Tibial nerve (tissue), 4 donors: ENCODE data around the gene NGFR. TPM values are rescaled to one million over a fixed set of nuclear protein-coding genes. Genes with fewer than 3 reads are reported as not detected.

Experiments
- DNase-seq, 2 donors: peaks; one replicate each; pipeline ENCODE4 v3.0.0-alpha.2; 2019; ENCODE audit warnings: low spot score in 2 of 2
- H3K27ac ChIP-seq, 4 donors: fragments of 200-600 bp; sonication (generic) in 3 of 4; one replicate each; pipeline ENCODE4 v1.5.1; 2017 to 2019; ENCODE audit warnings: mild to moderate bottlenecking in 1 of 4
- H3K27me3 ChIP-seq, 2 donors: fragments of 200-600 bp; sonication (generic) in 1 of 2; one replicate each; pipeline versions ENCODE4 v1.5.1 to v1.6.0; 2017 to 2019
- H3K36me3 ChIP-seq, 3 donors: fragments of 200-600 bp; sonication (generic); one replicate each; pipeline ENCODE4 v1.5.1; 2018 to 2019
- H3K4me1 ChIP-seq, 4 donors: fragments of 200-600 bp; sonication (generic) in 3 of 4; one replicate each; pipeline ENCODE4 v1.5.1; 2017 to 2019
- H3K4me3 ChIP-seq, 4 donors: fragments of 200-600 bp; sonication (generic) in 3 of 4; one replicate each; pipeline ENCODE4 v1.5.1; 2017 to 2019; ENCODE audit warnings: mild to moderate bottlenecking in 1 of 4, moderate library complexity in 1 of 4
- H3K9me3 ChIP-seq, 4 donors: fragments of 200-600 bp; sonication (generic) in 3 of 4; one replicate each; pipeline ENCODE4 v1.5.1; 2017 to 2019
- EP300 ChIP-seq, 2 donors: sonication (generic); formaldehyde crosslinking; IDR thresholded peaks; one replicate each; pipeline ENCODE4 v1.6.1; 2017; ENCODE audit warnings: antibody characterized with exemption in 2 of 2, mild to moderate bottlenecking in 1 of 2
- POLR2A ChIP-seq, 2 donors: fragments of 450-650 bp; IDR thresholded peaks; one replicate each; pipeline ENCODE4 v1.6.1; 2017; ENCODE audit warnings: antibody characterized with exemption in 2 of 2, mild to moderate bottlenecking in 2 of 2, moderate library complexity in 2 of 2
- WGBS, 2 donors: methylation state at CpG; one replicate each; pipeline ENCODE4 v1.1.5; 2018; 5-methylcytosine and 5-hydroxymethylcytosine counted together
- total RNA-seq, 4 donors: library from RNA; depleted of rRNA; stranded (reverse); fragments of >200 nt; gene quantifications; one replicate each; pipeline ENCODE4 v1.1.0, GENCODE V29; 2016
- TF ChIP-seq, protein P1 (sequence below), 5 experiments: fragments of 200-600 bp in 3 of 5; fragments of 450-650 bp in 2 of 5; sonication (generic) in 3 of 5; IDR thresholded peaks; one replicate each; pipeline ENCODE4 v1.5.1; 2016 to 2019; ENCODE audit warnings: antibody characterized with exemption in 5 of 5, mild to moderate bottlenecking in 3 of 5, moderate library complexity in 2 of 5

Gene NGFR
- total RNA-seq, 4 donors from 2014 or later = 205 to 279 (median 238) TPM

DNA sequence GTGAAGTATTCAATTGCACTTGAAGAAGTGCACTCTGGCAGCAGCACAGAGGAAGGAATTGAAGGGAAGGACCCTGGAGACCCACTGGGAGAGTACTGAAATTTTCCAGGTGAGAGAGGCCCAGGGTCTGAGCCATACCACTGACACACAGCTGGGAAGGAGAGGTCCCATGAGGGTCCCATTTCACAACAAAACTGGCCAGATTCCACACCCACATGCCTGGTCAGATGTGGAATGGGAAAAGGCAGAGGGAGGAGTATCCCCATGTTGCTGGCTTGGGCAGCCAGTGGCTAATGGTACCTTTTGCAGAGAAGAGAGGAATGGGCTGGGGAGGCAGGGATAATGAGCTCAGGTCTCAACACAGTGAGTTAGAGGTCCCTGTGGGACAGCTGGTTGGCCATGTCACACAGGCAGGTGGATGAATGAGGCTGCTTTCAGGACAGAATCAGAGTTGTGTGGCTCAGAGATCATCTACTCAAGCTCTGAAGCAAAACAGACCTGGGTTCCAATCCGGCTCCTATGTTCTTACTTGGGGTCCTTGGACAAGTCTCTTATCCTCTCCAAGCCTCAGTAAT, 26.2 kb upstream of the NGFR start:
- no peak overlapping the region for H3K4me3 ChIP-seq
- peak overlapping the region in 1 of 4 donors; percentile 8 for H3K27ac ChIP-seq
- H3K36me3 ChIP-seq = no peaks in the 10 kb centered on the region
- H3K9me3 ChIP-seq = peaks cover 0 to 7% (median under 1%) of the 10 kb centered on the region in 4 donors
- H3K4me1 ChIP-seq = peaks cover 0 to 46% (median 13%) of the 10 kb centered on the region in 4 donors
- WGBS, 2 donors = 88 to 93% methylated on average over 1 of the region's 1 CpG
- H3K27me3 ChIP-seq = peaks cover 0 to 18% of the 10 kb centered on the region in 2 donors
- TF ChIP-seq, protein P1, sequence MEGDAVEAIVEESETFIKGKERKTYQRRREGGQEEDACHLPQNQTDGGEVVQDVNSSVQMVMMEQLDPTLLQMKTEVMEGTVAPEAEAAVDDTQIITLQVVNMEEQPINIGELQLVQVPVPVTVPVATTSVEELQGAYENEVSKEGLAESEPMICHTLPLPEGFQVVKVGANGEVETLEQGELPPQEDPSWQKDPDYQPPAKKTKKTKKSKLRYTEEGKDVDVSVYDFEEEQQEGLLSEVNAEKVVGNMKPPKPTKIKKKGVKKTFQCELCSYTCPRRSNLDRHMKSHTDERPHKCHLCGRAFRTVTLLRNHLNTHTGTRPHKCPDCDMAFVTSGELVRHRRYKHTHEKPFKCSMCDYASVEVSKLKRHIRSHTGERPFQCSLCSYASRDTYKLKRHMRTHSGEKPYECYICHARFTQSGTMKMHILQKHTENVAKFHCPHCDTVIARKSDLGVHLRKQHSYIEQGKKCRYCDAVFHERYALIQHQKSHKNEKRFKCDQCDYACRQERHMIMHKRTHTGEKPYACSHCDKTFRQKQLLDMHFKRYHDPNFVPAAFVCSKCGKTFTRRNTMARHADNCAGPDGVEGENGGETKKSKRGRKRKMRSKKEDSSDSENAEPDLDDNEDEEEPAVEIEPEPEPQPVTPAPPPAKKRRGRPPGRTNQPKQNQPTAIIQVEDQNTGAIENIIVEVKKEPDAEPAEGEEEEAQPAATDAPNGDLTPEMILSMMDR (IDR thresholded peaks at IDR 0.05) = no peak
- TF ChIP-seq EP300 (IDR thresholded peaks at IDR 0.05) = peak in 1 of 2 donors; percentile 50
- TF ChIP-seq POLR2A (IDR thresholded peaks at IDR 0.05) = no peak
- peak; percentile 66 to 81 for DNase-seq

DNA sequence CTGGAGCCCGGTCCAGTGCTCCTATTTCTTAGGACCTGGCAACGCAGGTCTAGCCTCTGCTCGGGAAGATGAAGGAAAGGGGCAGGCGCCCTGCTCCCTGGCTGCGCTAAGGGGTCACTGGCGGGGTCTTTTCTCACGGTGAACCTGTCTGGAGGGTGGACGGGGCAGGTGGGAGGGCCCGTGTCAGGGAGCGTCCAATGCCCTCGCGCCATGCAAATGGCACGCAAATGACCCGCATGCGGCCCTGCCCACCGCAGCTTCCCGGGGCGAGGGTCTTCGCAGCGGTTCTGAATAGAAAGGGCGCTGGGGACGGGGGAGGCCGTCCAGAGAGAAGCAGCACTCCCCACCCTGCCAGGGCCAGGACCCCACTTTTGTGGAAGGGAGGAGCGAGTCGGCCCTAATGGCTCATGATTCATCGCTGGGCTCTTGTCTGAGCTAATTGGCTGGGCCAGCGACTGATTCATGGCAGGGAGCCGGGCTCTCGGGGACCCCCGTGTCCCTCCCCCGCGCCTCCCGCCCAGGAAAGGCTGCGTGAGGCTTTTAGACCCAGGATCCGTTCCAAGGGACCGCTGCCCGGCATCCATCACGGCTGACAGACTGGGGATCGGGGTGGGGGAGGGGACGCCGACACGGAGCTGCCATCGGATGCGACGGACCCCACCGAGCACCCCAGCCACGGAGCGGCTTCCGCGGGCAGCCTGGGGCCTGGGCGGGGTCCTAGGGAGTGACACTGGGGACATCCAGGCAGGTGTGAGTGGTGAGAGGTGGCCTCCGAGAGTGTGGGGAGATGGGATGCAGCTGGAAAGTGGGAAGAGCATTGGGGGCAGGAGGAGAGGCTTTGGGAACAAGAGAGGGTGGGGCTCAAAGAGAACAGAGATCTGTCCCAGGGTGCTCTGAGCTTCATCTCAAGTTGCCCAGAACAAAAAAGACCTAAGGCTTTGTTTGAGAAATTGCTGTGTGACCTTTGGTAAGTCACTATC, 25.0 kb upstream of the NGFR start:
- Histone ChIP-seq H3K4me1 (peaks cover 0 to 46% (median 13%) of the 10 kb centered on the region in 4 donors), H3K36me3 (no peaks in the 10 kb centered on the region), H3K27me3 (peaks cover 0 to 18% of the 10 kb centered on the region in 2 donors), H3K9me3 (no peaks in the 10 kb centered on the region), H3K4me3 (peak overlapping the region in 1 of 4 donors; percentile 18), H3K27ac (peak overlapping the region in 2 of 4 donors; percentile 23 to 58)
- DNase-seq = no peak
- TF ChIP-seq EP300 (IDR thresholded peaks at IDR 0.05) (no peak), POLR2A (IDR thresholded peaks at IDR 0.05) (no peak)
- 19 to 26% methylated on average over 35 to 51 of the region's 52 CpGs for WGBS, 2 donors

DNA sequence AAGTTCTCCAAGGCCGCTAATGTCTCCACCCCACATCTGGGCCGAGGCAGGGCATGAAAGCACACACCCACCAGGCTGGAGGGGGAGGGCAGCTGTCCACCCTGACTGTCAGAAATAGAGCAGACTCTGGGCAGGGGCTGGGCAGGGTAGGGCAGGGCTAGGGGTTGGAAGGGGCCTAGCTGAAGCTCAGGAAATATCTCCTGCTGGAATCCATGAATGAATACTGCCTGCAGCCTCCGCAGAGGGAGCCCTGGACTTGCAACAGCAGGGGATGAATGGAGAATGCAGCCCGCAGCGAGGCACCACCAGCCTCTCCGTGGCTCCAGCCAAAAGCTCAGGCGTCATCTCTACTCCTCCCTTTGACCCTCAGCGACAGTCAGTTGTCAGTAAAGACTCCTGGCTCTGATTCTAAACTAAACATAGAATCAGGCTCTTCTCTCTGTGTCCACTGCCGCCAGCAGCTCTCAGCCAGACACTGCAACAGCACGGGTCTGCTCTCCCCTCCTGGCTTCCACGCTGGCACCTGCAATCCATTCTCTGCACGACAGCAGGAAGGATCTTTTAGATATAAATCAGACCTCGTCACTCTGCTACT, 23.9 kb upstream of the NGFR start:
- Histone ChIP-seq H3K4me1 (peaks cover 0 to 46% (median 13%) of the 10 kb centered on the region in 4 donors), H3K4me3 (no peak overlapping the region), H3K36me3 (no peaks in the 10 kb centered on the region), H3K27me3 (peaks cover 0 to 18% of the 10 kb centered on the region in 2 donors), H3K27ac (peak overlapping the region in 1 of 4 donors; percentile 22), H3K9me3 (no peaks in the 10 kb centered on the region)
- TF ChIP-seq EP300 (IDR thresholded peaks at IDR 0.05) = peak in 1 of 2 donors; percentile 32
- TF ChIP-seq, protein P1 (IDR thresholded peaks at IDR 0.05) = no peak
- DNase-seq = peak; percentile 27 to 31
- whole genome bisulfite sequencing, 2 donors = 30 to 36% methylated on average over 13 of the region's 13 CpGs

DNA sequence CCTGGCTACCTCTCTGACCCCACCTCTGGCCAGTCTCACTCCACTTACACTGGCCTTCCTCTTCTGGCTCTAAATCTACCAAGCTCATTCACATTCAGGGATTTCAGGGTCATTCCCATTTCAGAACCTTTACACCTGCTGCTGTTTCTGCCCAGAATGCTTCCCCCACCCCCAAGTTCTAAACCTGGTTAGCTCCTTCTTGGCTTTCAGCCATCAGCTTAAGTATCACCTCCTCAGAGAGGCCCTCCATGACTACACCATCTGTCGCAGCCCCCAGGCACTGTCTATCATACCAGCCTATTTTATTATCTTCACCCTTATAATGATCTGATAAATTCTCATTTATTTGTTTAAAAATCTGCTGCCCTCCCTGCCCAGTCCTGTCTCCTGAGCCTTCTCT, 23.3 kb upstream of the NGFR start:
- Histone ChIP-seq H3K9me3 (no peaks in the 10 kb centered on the region), H3K4me1 (peaks cover 0 to 46% (median 13%) of the 10 kb centered on the region in 4 donors), H3K4me3 (no peak overlapping the region), H3K27ac (peak overlapping the region in 1 of 4 donors; percentile 22), H3K36me3 (no peaks in the 10 kb centered on the region), H3K27me3 (peaks cover 0 to 18% of the 10 kb centered on the region in 2 donors)
- TF ChIP-seq EP300 (IDR thresholded peaks at IDR 0.05) = no peak
- TF ChIP-seq, protein P1 (IDR thresholded peaks at IDR 0.05) = no peak
- DNase-seq = no peak
- WGBS, 2 donors = 95 to 96% methylated on average over 1 of the region's 1 CpG

DNA sequence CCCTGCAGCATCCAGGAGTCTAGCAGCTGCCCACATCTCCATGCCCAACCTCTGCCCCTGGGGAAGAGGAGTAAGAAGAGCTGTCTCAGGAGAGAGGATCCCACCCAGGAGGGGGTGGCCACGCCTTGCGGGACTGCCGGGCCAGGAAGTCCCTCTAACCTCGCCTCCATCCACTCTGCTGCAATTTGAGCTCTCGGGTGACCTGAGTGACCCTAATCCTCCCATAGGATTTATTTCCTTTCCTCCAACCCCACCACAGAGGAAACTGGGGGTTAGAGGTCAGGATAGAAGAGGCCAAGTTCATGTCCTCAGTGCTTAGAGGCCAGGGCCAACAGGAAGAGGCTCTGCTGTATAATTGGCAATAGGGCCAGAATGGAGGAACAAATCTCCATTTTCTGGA, 22.6 kb upstream of the NGFR start:
- TF ChIP-seq POLR2A (IDR thresholded peaks at IDR 0.05) (no peak), EP300 (IDR thresholded peaks at IDR 0.05) (no peak)
- TF ChIP-seq, protein P1 (IDR thresholded peaks at IDR 0.05) = no peak
- H3K9me3 ChIP-seq = no peaks in the 10 kb centered on the region
- H3K4me3 ChIP-seq = no peak overlapping the region
- no peaks in the 10 kb centered on the region for H3K36me3 ChIP-seq
- H3K27ac ChIP-seq = no peak overlapping the region
- DNase-seq = no peak
- H3K4me1 ChIP-seq = peaks cover 0 to 46% (median 13%) of the 10 kb centered on the region in 4 donors
- peaks cover 0 to 18% of the 10 kb centered on the region in 2 donors for H3K27me3 ChIP-seq
- 73 to 76% methylated on average over 5 of the region's 5 CpGs for WGBS, 2 donors
